ENCODE measurements around the gene CTU2.

The CTU2 gene

DNA sequence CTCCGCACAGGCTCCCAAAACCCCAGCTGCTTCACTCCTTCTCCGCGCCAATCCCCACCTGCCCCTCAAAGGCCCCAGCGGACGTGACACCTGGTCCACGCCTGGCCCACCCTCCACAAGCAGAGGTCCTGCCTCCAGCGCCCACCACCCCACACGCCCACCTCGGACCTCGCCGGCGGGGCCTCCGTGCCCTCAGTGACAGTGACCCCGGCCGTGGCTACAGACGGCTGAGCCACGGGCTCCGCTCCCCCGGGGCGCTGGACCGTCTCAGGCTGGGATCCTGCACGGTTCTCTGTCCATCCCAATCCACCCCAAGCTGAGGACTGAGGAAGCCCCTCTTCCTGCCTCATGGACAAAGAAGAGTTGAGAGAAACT lies 53.7 kb downstream of the CTU2 start:
- no peak for DNase-seq (ENCODE audit: low read depth in 1 of 2, low spot score in 1 of 2)

DNA sequence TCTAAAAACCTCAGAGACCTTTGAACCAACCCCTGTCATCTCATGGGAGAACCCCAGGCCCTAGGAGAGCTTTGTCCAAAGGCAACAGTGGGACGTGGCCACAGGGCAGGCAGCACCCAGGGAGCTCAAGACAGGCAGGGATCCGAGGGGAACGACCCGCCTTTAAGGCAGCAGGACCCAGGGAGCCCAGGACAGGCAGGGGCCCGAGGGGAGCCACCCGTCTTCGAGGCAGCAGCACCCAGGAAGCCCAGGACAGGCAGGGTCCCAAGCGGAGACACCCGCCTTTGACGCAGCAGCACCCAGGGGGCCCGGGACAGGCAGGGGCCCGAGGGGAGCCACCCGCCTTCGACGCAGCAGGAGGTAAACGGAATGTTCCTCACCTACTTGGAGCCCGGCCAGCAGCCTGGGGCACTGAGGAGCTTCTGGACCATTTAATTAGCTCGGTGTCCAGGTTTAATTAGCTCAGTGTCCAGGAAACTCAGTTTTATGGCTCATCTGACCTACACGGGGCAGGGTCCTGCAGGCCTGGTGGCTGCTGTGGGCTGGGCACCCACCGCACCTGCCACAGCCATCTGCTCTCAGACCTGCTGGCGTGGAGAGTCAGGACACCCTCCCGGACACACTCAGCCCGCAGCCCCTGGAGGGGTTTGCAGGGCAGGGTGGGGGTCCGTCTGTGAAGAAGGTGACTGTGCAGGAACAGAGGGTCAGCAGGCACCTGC lies 54.3 kb downstream of the CTU2 start:
- no peak for DNase-seq (ENCODE audit: low read depth in 1 of 2, low spot score in 1 of 2)

DNA sequence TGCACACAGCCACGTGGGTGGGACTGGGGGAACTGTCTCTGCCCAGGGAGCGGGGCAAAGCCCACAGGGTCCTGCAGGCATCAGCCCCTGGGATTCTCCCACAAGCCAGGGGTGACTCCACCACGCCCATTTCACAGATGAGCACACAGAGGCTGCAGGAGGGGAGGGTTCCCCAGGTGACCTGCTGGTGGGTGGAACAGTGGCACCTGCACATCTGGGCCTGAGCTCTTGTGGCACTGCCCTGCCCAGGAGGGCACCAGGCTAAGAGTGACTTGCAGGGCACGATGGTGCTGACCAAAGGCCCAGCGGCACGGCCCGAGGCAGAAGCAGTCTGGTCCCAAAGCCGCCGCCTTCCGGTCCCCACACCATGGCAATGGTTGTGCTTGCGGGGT lies 54.8 kb downstream of the CTU2 start:
- no peak for DNase-seq (ENCODE audit: low read depth in 1 of 2, low spot score in 1 of 2)

DNA sequence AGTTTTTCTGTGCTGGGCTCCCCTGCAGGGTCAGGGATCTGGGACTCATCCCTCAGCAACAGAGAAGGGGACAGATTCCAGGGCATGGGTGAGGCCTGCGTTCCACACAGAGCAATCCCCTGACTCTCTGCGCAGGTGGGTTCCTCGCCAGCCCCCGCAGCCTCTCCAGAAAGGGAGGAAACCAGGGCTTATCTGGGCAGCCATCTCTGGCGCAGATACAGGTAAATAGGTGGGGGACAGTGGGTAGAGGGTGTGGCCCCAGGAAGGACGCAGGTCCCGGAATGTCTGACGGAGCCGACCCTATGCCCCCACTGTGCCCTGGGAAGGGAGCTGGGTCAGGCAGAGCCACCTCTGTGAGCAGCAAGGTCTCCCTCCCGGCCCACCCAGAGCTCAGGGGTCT lies 55.5 kb downstream of the CTU2 start:
- no peak for DNase-seq (ENCODE audit: low read depth in 1 of 2, low spot score in 1 of 2)

DNA sequence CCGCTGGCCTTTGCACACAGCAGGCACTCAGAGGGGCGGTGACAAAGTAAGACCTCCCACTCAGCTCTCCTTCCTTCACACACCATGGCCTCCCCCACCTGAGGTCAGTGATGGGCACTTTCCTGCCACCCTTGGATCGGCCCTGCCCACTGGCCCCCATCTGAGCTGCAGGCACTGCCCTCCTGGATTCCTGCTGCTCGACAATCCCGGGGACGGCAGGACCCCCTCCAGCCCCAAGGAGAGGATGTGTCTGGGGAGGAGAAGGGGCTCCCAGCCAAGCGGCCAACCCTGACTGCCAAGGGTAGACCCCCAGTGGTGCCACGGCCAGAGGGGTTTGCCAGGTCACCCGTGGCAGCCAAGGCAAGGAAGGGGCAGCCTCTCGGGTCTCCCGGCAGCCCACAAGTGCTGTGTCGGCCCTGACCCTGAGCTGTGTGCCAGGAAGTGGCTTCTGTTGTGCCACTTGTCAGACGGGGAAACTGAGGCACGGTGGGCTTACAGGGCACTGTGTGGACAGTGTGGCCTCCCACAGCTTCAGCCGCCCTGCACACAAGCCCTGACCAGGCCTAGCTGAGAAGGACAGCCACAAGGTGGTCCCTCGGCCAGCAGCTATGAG lies 56.1 kb downstream of the CTU2 start:
- no peak for DNase-seq (ENCODE audit: low read depth in 1 of 2, low spot score in 1 of 2)

DNA sequence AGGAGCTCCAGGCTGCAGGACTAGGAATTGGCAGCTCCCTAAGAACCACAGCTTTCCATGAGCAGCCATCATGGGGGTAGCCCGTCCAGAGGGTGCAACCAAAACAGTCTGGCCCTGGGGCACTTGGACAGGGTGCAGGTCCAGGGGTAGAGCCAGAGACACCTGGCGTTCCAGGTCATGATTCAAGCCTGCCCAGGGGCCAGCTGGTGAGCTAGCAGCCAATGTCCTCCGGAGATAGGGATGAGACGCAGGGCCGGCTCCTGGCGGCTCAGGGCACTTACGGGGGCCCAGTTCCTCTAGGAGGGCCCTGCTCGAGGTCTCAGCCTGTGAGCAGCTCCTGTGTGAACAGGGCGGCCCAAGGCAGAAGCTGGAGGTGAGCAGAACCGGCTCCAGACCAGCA lies 56.6 kb downstream of the CTU2 start:
- DNase-seq (ENCODE audit: low read depth in 1 of 2, low spot score in 1 of 2), result no peak

DNA sequence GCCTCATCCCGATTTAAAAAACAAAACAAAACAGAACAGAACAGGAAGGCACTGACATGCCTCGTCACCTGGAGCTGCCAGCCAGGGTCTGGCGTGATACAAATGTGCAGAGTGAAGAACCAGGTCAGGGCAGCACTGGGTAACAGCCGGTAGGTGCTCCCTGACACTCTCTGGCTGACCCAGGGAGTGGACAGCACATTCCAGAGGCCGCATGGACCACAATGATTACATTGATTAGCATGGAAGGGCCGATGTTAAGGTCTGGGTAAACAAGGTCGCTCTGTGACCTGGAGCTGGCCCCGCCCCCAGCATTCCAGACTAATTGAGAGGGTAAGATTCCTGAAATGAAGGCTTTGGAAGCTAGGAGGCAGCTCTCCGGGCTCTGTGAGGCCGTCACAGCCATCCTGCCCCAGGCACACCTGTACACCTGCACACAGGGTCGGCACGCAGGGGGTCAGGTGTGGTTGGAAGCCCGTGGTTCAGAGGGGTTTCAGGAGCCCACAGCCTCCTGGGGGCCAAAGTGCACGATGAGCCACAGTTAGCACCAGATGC lies 57.3 kb downstream of the CTU2 start:
- DNase-seq (ENCODE audit: low read depth in 1 of 2, low spot score in 1 of 2), result no peak

DNA sequence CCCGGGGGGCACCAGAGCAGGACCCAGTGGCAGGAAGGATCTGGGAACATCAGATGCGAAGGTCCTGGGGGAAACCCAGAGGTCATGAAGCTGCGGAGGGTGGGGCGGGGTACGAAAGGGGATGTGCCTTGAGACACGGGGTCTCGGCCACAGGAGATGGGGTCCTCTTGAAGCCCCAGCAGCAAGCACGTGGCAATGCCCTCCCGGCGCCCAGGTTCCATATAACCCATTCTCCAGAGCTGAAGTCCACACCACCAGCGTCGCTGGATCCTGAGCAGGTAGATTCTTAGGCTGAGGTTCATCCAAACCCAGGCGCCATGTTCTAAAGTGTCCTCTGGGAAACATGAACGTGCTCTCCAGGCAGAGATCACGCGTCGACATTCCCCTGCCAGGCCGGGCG lies 57.8 kb downstream of the CTU2 start:
- DNase-seq (ENCODE audit: low read depth in 1 of 2, low spot score in 1 of 2), result no peak

DNA sequence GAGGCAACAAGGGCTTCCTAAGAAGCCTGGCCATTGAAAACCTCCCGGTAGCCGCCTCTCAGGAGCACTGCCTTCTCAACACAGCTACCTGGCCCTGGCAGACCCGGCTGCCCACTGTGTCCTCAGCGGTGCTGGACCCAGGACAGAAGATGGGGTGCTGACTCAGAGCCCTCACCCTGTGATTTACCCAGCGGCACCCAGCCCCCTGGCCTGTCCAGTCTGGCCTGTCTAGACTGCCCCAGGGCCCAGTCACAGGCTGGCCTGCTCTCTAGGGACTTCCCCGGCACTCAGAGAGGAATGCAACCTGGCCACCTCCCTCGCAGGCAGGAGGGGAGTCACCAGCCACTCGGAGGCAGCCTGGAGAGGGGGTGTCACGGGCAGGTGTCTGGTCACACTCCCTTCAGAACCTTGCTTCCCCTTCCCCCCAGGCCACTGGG lies 58.6 kb downstream of the CTU2 start:
- no peak for DNase-seq (ENCODE audit: low read depth in 1 of 2, low spot score in 1 of 2)

Data from stimulated activated CD4-positive, alpha-beta T cell treated with anti-CD3 and anti-CD28 coated beads, Interleukin-15, amount 100 ng/mL, for 1 hour (primary cell).